K562 (cell line): Measurements from ENCODE around the gene MSGN1. TPM values are rescaled to one million over a fixed set of nuclear protein-coding genes. Genes with fewer than 3 reads are reported as not detected.

Source experiments
- ATAC-seq: fragments of 200-7000 bp; cut with Tn5 transposase; 3 replicates; pipeline ENCODE4 v1.9.1; 2020; ENCODE audit warnings: moderate library complexity
- BruUV-seq: library from RNA; stranded (reverse); fragments of 400-500 nt; replicated peaks from 2 replicates; lab custom pipeline; 2021; lab: Mats Ljungman, UMichigan
- CTCF ChIA-PET: fragments of 300-600 bp; formaldehyde crosslinking; extraction: SDS; loops from one replicate; lab custom pipeline; 2021; ENCODE audit warnings: low intra/inter-chr PET ratio; lab: Yijun Ruan, JAX
- POLR2A ChIA-PET: fragments of 300-600, 350-650 bp; sonication (Branson Sonifier 250); formaldehyde crosslinking; extraction: SDS; loops from one replicate; lab custom pipeline; 2021; ENCODE audit warnings: antibody characterized with exemption, inconsistent platforms; lab: Yijun Ruan, JAX
- DNase-seq, 4 experiments: peaks; one replicate each; pipeline versions ENCODE4 v3.0.0 to v3.0.0-alpha.2; 2011 to 2018; ENCODE audit warnings: low spot score in 3 of 4, mixed read lengths in 3 of 4; ENCODE audit errors: extremely low read depth in 1 of 4
- FAIRE-seq: peaks from 2 replicates; lab custom pipeline; 2011; peaks lifted over from hg19 to GRCh38; lab: Jason Lieb, UNC
- H2AFZ ChIP-seq: 2 replicates; pipeline ENCODE4 v1.6.0; 2011; ENCODE audit warnings: low read depth, low read length, control low read depth, inconsistent platforms
- H3K27ac ChIP-seq: fragments of 200-600 bp; 3 replicates; pipeline ENCODE4 v1.8.0; 2011; ENCODE audit warnings: low read depth, mild to moderate bottlenecking, control low read depth, inconsistent platforms, low read length, moderate library complexity, mixed read lengths; ENCODE audit errors: extremely low read depth
- H3K27me3 ChIP-seq, 2 experiments: fragments of 300-600 bp in 1 of 2; 2 replicates in 1 of 2; 3 replicates in 1 of 2; pipeline versions ENCODE4 v1.6.0 to v1.8.0; 2011; ENCODE audit warnings: inconsistent platforms in 2 of 2, low read length in 2 of 2, mild to moderate bottlenecking in 1 of 2, mixed read lengths in 1 of 2, moderate library complexity in 1 of 2; ENCODE audit not compliant: control insufficient read depth in 2 of 2, insufficient read depth in 2 of 2
- H3K36me3 ChIP-seq: fragments of 300-600 bp; 3 replicates; pipeline ENCODE4 v1.8.0; 2011; ENCODE audit warnings: mild to moderate bottlenecking, low read length, inconsistent platforms; ENCODE audit not compliant: control insufficient read depth, insufficient read depth
- H3K4me1 ChIP-seq, 2 experiments: fragments of 200-600 bp in 1 of 2; replicated peaks in 1 of 2; 2 replicates in 1 of 2; 3 replicates in 1 of 2; pipeline versions ENCODE4 v1.5.1 to v1.8.0; 2011; ENCODE audit warnings: inconsistent platforms in 2 of 2, low read length in 2 of 2, mild to moderate bottlenecking in 1 of 2, mixed read lengths in 1 of 2, moderate library complexity in 1 of 2; ENCODE audit not compliant: control insufficient read depth in 2 of 2, insufficient read depth in 2 of 2
- H3K4me2 ChIP-seq: 2 replicates; pipeline ENCODE4 v1.6.1; 2011; ENCODE audit warnings: low read length, control low read depth, inconsistent platforms, mixed read lengths; ENCODE audit not compliant: insufficient read depth
- H3K4me3 ChIP-seq: fragments of 200-600 bp; sonication (generic), shearing (Covaris generic); 2 replicates; pipeline ENCODE4 v1.5.1; 2016; ENCODE audit warnings: control low read depth, inconsistent platforms
- H3K79me2 ChIP-seq: fragments of 200-600 bp; 3 replicates; pipeline ENCODE4 v1.8.0; 2011; ENCODE audit warnings: low read length, inconsistent platforms; ENCODE audit not compliant: control insufficient read depth, insufficient read depth
- H3K9ac ChIP-seq, 2 experiments: 2 replicates each; pipeline versions ENCODE4 v1.6.0 to v1.6.1; 2011; ENCODE audit warnings: low read depth in 2 of 2, low read length in 2 of 2, control low read depth in 1 of 2, inconsistent platforms in 1 of 2, mild to moderate bottlenecking in 1 of 2, mixed read lengths in 1 of 2; ENCODE audit not compliant: insufficient read depth in 1 of 2
- H3K9me1 ChIP-seq: one replicate; pipeline ENCODE4 v1.6.0; 2011; ENCODE audit warnings: inconsistent platforms, mild to moderate bottlenecking, low read length, moderate library complexity; ENCODE audit not compliant: control insufficient read depth, insufficient read depth
- H3K9me3 ChIP-seq: replicated peaks from 2 replicates; pipeline ENCODE4 v1.5.1; 2011; ENCODE audit warnings: low read depth, low read length, inconsistent platforms; ENCODE audit not compliant: control insufficient read depth, insufficient read depth
- H4K20me1 ChIP-seq: replicated peaks from 2 replicates; pipeline ENCODE4 v1.6.1; 2011; ENCODE audit warnings: low read length, inconsistent platforms, mixed read lengths; ENCODE audit not compliant: control insufficient read depth, insufficient read depth
- PHF20 ChIP-seq: fragments of 450-650 bp; IDR thresholded peaks from 2 replicates; pipeline ENCODE4 v1.6.1; 2018; ENCODE audit not compliant: partially characterized antibody
- XRCC3 ChIP-seq: fragments of 450-650 bp; IDR thresholded peaks from 2 replicates; pipeline ENCODE4 v1.6.1; 2017; ENCODE audit warnings: mild to moderate bottlenecking, moderate library complexity
- ZNF280A ChIP-seq: fragments of 450-650 bp; IDR thresholded peaks from 2 replicates; pipeline ENCODE4 v1.6.1; 2018; ENCODE audit warnings: mild to moderate bottlenecking, low read depth; ENCODE audit not compliant: partially characterized antibody
- WGBS: fragments of 100-300 bp; shearing (Covaris generic); methylation state at CpG from one replicate; pipeline ENCODE4 v1.1.6; 2016; ENCODE audit warnings: low coverage, mixed read lengths; ENCODE audit not compliant: insufficient coverage; ENCODE audit errors: missing lambda C conversion rate; 5-methylcytosine and 5-hydroxymethylcytosine counted together
- in situ Hi-C: fragments of 300-500 bp; cut with MboI; formaldehyde crosslinking; loops from 4 replicates; pipeline ENCODE4 v1.15.0; 2018; ENCODE audit warnings: inconsistent platforms, mixed read lengths
- intact Hi-C: fragments of 100-400 bp; cut with micrococcal nuclease; formaldehyde crosslinking; loops from 2 replicates; pipeline ENCODE4 v1.14.2; 2022
- polyA plus RNA-seq, 8 experiments: library from polyadenylated mRNA; depleted of rRNA in 4 of 8; stranded (reverse) in 5 of 8; unstranded in 3 of 8; fragments of >200 nt; fragmentation: Nextera tagmentation in 2 of 8; fragmentation: Illumina TruSeq in 1 of 8; extraction: Ambion mirVana in 2 of 8; extraction: Trizol in 1 of 8; gene quantifications; 2 replicates each; pipeline versions ENCODE4 v1.2.1 to v1.2.3, GENCODE V29; 2011 to 2014; ENCODE audit warnings: inconsistent platforms in 1 of 8, missing spikeins in 1 of 8
- total RNA-seq, 7 experiments: library from RNA; depleted of rRNA in 6 of 7; stranded (reverse); fragments of >200 nt in 6 of 7; fragmentation: Illumina TruSeq in 2 of 7; extraction: Trizol in 2 of 7; gene quantifications; 2 replicates each; pipeline versions ENCODE4 v1.2.1 to v1.2.3, GENCODE V29; 2011 to 2021; ENCODE audit warnings: low replicate concordance in 1 of 7

The MSGN1 gene
- total and polyA plus RNA-seq, 9 of the 15 experiments (the other 6 are each of a cell fraction or from before 2014, with no cell fraction given) = not detected

GRCh38 chr2:17786727-17787126 lies 29.5 kb upstream of the MSGN1 start (continued):
- TF ChIP-seq ZNF280A (no peak), XRCC3 (no peak)

GRCh38 chr2:17788773-17789172 lies 27.5 kb upstream of the MSGN1 start:
- Histone ChIP-seq H3K4me3 (no peak overlapping the region), H3K27me3 (peaks cover 2 to 11% of the 10 kb centered on the region in 2 experiments; a peak in 2 of 5 replicates), H4K20me1 (no peaks in the 10 kb centered on the region), H3K9me3 (no peaks in the 10 kb centered on the region), H3K9ac (no peak overlapping the region), H3K4me1 (no peaks in the 10 kb centered on the region), H3K79me2 (no peaks in the 10 kb centered on the region), H3K36me3 (no peaks in the 10 kb centered on the region), H3K27ac (no peak overlapping the region), H3K9me1 (no peaks in the 10 kb centered on the region), H3K4me2 (no peak overlapping the region), H2AFZ (no peak overlapping the region)
- ATAC-seq (no peak), FAIRE-seq (no peak), DNase-seq (no peak)
- 3% methylated on average over 4 of the region's 4 CpGs for WGBS
- intact Hi-C loops = no loop called here
- TF ChIP-seq PHF20 = no peak
- in situ Hi-C loops = no loop called here
- CTCF ChIA-PET = no interaction called here
- BruUV-seq = no TSS peak
- POLR2A ChIA-PET = no interaction called here
